ENCODE measurements around the gene TANGO2.

- TF ChIP-seq, protein P1, sequence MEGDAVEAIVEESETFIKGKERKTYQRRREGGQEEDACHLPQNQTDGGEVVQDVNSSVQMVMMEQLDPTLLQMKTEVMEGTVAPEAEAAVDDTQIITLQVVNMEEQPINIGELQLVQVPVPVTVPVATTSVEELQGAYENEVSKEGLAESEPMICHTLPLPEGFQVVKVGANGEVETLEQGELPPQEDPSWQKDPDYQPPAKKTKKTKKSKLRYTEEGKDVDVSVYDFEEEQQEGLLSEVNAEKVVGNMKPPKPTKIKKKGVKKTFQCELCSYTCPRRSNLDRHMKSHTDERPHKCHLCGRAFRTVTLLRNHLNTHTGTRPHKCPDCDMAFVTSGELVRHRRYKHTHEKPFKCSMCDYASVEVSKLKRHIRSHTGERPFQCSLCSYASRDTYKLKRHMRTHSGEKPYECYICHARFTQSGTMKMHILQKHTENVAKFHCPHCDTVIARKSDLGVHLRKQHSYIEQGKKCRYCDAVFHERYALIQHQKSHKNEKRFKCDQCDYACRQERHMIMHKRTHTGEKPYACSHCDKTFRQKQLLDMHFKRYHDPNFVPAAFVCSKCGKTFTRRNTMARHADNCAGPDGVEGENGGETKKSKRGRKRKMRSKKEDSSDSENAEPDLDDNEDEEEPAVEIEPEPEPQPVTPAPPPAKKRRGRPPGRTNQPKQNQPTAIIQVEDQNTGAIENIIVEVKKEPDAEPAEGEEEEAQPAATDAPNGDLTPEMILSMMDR (IDR thresholded peaks at IDR 0.05; ENCODE audit: borderline replicate concordance, extremely low read depth, low read length, poor library complexity, severe bottlenecking), result no peak
- TF ChIP-seq EZH2 (IDR thresholded peaks at IDR 0.05; ENCODE audit: borderline replicate concordance, low read depth, low read length, severe bottlenecking), result no peak
Measured at GRCh38 chr22:20112623-20113511, 92.0 kb downstream of the TANGO2 start.
